Measurements from ENCODE around the gene TUBB4A. TPM values are rescaled to one million over a fixed set of nuclear protein-coding genes. Genes with fewer than 3 reads are reported as not detected.

The TUBB4A gene
- total and polyA plus RNA-seq, 9 of the 15 experiments (the other 6 are each of a cell fraction or from before 2014, with no cell fraction given) = 0.14 to 7.0 (median 0.75) TPM

GRCh38 chr19:6521718-6522646 is 19.9 kb upstream of the TUBB4A start:
- DNase-seq (ENCODE audit: extremely low read depth in 1 of 4, low spot score in 3 of 4) (peak; percentile 63 to 68 (median 66)), FAIRE-seq (peak; percentile 80), ATAC-seq (peak; percentile 87)
- POLR2A ChIA-PET = interaction anchor here (0.6 to 3.3 kb wide), 3 partner anchors 9 to 11 kb away, joined by 3 to 21 read pairs (median 5); partner anchors contain the start of gene TNFSF9
- intact Hi-C loops (cut with micrococcal nuclease) = no loop called here
- H2AFZ ChIP-seq (ENCODE audit: low read depth, low read length) = peak overlapping the region; percentile 93
- peak overlapping the region; percentile 43 for H3K4me2 ChIP-seq (ENCODE audit: insufficient read depth, low read length)
- CTCF ChIA-PET (ENCODE audit: low intra/inter-chr PET ratio) = no interaction called here
- no peaks in the 10 kb centered on the region for H3K9me1 ChIP-seq (ENCODE audit: control insufficient read depth, insufficient read depth, low read length)
- H3K36me3 ChIP-seq (ENCODE audit: control insufficient read depth, insufficient read depth, low read length) = no peaks in the 10 kb centered on the region
- in situ Hi-C loops (cut with MboI) = loop anchor here (10.0 kb wide), 1 partner anchor 343 kb away; no protein-coding TSS in a partner anchor
- no peak overlapping the region for H3K4me3 ChIP-seq
- H3K27me3 ChIP-seq (ENCODE audit: control insufficient read depth in 2 of 2, insufficient read depth in 2 of 2, low read length in 2 of 2) = no peaks in the 10 kb centered on the region
- no peaks in the 10 kb centered on the region for H3K9me3 ChIP-seq (replicated peaks; ENCODE audit: control insufficient read depth, insufficient read depth, low read depth, low read length)
- H3K79me2 ChIP-seq (ENCODE audit: control insufficient read depth, insufficient read depth, low read length) = no peaks in the 10 kb centered on the region
- H3K9ac ChIP-seq (ENCODE audit: insufficient read depth in 1 of 2, low read depth in 2 of 2, low read length in 2 of 2) = peak overlapping the region; percentile 39 to 41; a peak in 3 of 4 replicates
- H3K4me1 ChIP-seq (replicated peaks in 1 of 2; ENCODE audit: control insufficient read depth in 2 of 2, insufficient read depth in 2 of 2, low read length in 2 of 2) = peaks cover 16 to 17% of the 10 kb centered on the region in 2 experiments
- no TSS peak for BruUV-seq (replicated peaks)
- 25% methylated on average over 19 of the region's 20 CpGs for WGBS (ENCODE audit: insufficient coverage, low coverage, missing lambda C conversion rate)
- no peaks in the 10 kb centered on the region; the same call in 1 of the 2 replicates for H4K20me1 ChIP-seq (replicated peaks; ENCODE audit: control insufficient read depth, insufficient read depth, low read length)
- peak overlapping the region; percentile 25; the same call in 1 of the 3 replicates for H3K27ac ChIP-seq (ENCODE audit: extremely low read depth, low read depth, low read length)
- TF ChIP-seq HES1 (IDR thresholded peaks at IDR 0.05; ENCODE audit: low read depth) (no peak), SMARCA5 (IDR thresholded peaks at IDR 0.05) (peak; percentile 94), ARID1B (IDR thresholded peaks at IDR 0.05) (no peak), MCM2 (IDR thresholded peaks at IDR 0.05; ENCODE audit: low read depth) (no peak), FOXO4 (CRISPR knock-in tag; IDR thresholded peaks at IDR 0.05) (no peak), ELF4 (CRISPR knock-in tag; IDR thresholded peaks at IDR 0.05) (no peak), BCL6 (CRISPR knock-in tag; IDR thresholded peaks at IDR 0.05) (no peak), BRCA1 (IDR thresholded peaks at IDR 0.05) (no peak), BRCA1 (CRISPR knock-in tag; IDR thresholded peaks at IDR 0.05) (no peak), FUS (optimal IDR thresholded peaks at IDR 0.05; ENCODE audit: low read depth, low read length) (no peak), TOE1 (IDR thresholded peaks at IDR 0.05; ENCODE audit: borderline replicate concordance) (0 out of 2 replicates have a peak, but pooled peaks have one; percentile 24), TOE1 (CRISPR knock-in tag; IDR thresholded peaks at IDR 0.05; ENCODE audit: borderline replicate concordance, low read depth) (no peak), ZNF644 (tag; IDR thresholded peaks at IDR 0.05; ENCODE audit: low read depth) (no peak), TCF3 (CRISPR knock-in tag; IDR thresholded peaks at IDR 0.05) (no peak), KDM4B (IDR thresholded peaks at IDR 0.05; ENCODE audit: borderline replicate concordance in 2 of 2, low read depth in 1 of 2) (no peak), DDX20 (tag; IDR thresholded peaks at IDR 0.05; ENCODE audit: low read depth) (no peak), NCOA1 (IDR thresholded peaks at IDR 0.05; ENCODE audit: low read depth) (no peak), MYC (IDR thresholded peaks at IDR 0.05; ENCODE audit: low read depth, low read length) (no peak), MYC (CRISPR knock-in tag; IDR thresholded peaks at IDR 0.05; ENCODE audit: borderline replicate concordance, low read depth) (no peak)
